HUES64 (cell line): Measurements from ENCODE around the gene SEMA3C.

Source experiments
- H3K27ac ChIP-seq: 2 replicates; pipeline ENCODE4 v1.7.0; 2013; ENCODE audit warnings: low read depth, low read length, inconsistent platforms
- H3K27me3 ChIP-seq: 2 replicates; pipeline ENCODE4 v1.6.1; 2013; ENCODE audit warnings: mild to moderate bottlenecking, low read length; ENCODE audit not compliant: insufficient read depth
- H3K36me3 ChIP-seq: 2 replicates; pipeline ENCODE4 v1.6.1; 2013; ENCODE audit warnings: mild to moderate bottlenecking, low read length; ENCODE audit not compliant: insufficient read depth
- H3K4me1 ChIP-seq: 2 replicates; pipeline ENCODE4 v1.6.1; 2013; ENCODE audit warnings: mild to moderate bottlenecking, low read length, moderate library complexity; ENCODE audit not compliant: insufficient read depth
- H3K4me3 ChIP-seq: 2 replicates; pipeline ENCODE4 v1.5.1; 2013; ENCODE audit warnings: mild to moderate bottlenecking, low read length, moderate library complexity
- H3K9ac ChIP-seq: 2 replicates; pipeline ENCODE4 v1.6.1; 2013; ENCODE audit warnings: mild to moderate bottlenecking, low read depth, low read length
- H3K9me3 ChIP-seq: 2 replicates; pipeline ENCODE4 v1.6.1; 2013; ENCODE audit warnings: low read depth, low read length; ENCODE audit not compliant: insufficient read depth
- WGBS: fragments of 150-250, 120-280 bp; methylation state at CpG from one replicate; pipeline ENCODE4 v1.1.7; 2013; ENCODE audit warnings: missing lambda C conversion rate; 5-methylcytosine and 5-hydroxymethylcytosine counted together

Gene SEMA3C

DNA sequence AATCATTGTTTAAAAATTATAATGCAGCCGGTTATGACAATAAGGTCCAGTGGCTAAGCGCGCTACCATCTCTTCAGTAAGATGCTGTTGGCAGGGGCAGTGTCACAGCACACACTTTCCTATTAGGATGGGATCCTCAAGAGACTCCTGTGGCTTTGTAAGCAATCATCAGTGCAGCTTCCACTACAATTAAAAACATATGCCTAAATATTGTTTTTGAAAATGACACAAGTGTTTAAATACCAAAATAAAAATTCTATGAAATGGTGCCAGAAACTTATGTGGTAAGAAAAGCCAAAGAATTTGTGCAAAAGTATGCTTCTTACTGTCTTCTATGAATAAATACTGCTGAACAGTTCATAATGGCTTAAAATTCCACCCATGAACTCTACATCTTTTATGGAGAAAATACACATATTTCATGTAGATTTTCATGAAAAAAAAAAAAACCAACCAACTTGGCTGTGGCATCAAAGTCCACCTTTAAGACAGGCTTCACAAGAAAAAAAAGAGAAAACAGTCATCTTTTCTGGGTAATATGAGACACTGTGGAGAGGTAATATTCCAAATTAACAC is 132.8 kb downstream of the SEMA3C start:
- WGBS, result 95% methylated on average over 3 of the region's 3 CpGs
- H3K27ac ChIP-seq, result no peak overlapping the region
- no peaks in the 10 kb centered on the region for H3K9me3 ChIP-seq
- no peak overlapping the region for H3K4me3 ChIP-seq
- no peaks in the 10 kb centered on the region for H3K27me3 ChIP-seq
- no peak overlapping the region for H3K9ac ChIP-seq
- H3K36me3 ChIP-seq, result no peaks in the 10 kb centered on the region
- H3K4me1 ChIP-seq, result peaks cover 11% of the 10 kb centered on the region

DNA sequence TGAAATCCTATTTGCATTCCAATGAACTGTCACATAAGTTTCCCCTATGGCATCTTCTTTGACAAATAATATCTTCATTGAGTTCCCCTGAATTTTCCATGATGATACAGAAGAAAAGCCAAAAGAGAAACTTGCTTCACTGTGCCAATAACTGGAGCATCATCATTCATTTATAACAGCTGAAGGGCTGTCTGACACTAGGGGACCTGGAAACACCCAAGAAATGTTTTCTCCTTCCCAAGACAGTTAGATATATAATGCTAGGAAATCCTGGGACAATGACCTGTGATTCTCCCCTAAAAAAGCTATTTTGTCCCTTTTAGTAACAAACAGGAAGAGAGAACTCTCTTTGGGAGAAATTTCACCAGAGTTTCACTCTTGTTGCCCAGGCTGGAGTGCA is 133.6 kb downstream of the SEMA3C start:
- Histone ChIP-seq H3K27ac (no peak overlapping the region), H3K9me3 (no peaks in the 10 kb centered on the region), H3K36me3 (no peaks in the 10 kb centered on the region), H3K9ac (no peak overlapping the region), H3K4me1 (peaks cover 15% of the 10 kb centered on the region), H3K27me3 (no peaks in the 10 kb centered on the region), H3K4me3 (no peak overlapping the region)

DNA sequence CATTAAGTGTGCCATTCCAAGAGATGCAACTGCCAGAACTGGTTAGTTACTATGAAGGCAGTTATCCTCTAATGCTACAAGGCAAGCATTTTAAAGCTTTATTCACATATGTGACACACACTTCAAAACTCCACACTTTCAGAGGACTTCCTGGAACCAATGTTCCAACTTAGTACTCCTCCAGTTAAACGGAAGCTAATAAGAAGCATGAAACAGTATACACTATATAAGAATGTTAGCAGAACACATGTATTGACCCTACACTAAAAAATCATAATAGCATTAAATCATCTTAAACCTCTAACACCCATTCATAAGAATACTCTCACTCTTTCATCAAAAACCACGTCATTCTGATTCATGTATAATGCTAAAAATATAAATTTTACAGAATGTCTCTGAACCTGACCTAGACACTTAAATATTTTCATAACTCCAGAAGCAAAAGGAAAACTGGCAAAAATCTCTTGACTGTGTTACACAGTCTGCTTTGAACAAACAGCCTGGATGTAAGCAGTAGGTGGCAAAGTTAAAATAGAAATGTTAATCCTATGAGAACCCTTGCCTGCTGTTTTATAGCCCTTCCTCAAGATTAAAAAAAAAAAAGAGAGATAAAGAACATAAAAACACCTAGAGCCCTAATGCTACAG is 135.0 kb downstream of the SEMA3C start:
- Histone ChIP-seq H3K4me1 (peaks cover 15% of the 10 kb centered on the region), H3K27ac (no peak overlapping the region)
- 100% methylated on average over 2 of the region's 2 CpGs for WGBS

DNA sequence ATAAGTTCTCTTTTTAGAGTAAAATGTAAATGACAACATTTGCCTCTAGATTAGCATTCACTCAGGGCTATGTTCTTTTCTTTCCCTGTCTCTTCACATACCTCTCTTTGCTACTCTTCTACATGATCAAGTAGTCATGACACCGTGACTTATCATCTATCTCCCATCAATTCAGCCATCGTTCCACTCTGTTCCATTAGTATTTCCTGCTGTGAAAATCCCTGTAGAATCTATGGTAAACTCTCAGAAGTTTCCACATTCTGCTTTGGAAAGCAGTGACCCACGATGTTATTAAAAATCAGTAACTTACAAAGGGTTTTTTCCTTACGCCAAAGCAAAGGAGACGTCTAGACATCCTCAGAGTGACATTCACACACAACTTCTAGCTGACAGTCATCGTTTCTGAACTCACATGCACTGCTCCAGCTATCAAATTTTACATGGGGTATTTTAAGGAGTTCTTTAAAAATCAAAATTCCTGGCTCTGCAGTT is 135.6 kb downstream of the SEMA3C start:
- Histone ChIP-seq H3K9ac (no peak overlapping the region), H3K4me1 (peaks cover 15% of the 10 kb centered on the region), H3K36me3 (no peaks in the 10 kb centered on the region), H3K9me3 (no peaks in the 10 kb centered on the region), H3K27me3 (no peaks in the 10 kb centered on the region), H3K4me3 (no peak overlapping the region), H3K27ac (no peak overlapping the region)
- WGBS, result 83% methylated on average over 6 of the region's 6 CpGs

More for the DNA sequence above, 135.0 kb downstream of the SEMA3C start:
- no peak overlapping the region for H3K4me3 ChIP-seq
- no peak overlapping the region for H3K9ac ChIP-seq
- H3K9me3 ChIP-seq, result no peaks in the 10 kb centered on the region
- no peaks in the 10 kb centered on the region for H3K27me3 ChIP-seq
- H3K36me3 ChIP-seq, result no peaks in the 10 kb centered on the region

DNA sequence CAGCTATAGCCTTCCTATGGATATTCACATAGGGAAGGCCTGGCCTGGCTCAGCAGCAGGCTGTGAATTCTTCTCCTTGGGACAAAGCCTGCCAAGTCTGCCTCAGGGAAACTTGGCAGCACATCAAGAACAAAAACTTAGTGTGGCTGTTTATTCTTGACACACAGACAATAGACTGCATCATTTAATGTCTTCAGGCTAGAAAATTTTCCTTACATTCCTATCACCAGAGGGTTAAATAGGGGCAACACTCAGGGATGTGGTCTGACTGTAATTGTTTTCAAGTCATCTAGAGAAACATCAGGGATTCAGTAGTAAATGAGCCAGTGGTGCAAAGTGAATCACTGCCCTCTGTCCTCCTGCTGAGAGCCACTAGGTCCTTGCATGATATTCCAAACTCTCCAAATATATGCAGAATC is 137.3 kb downstream of the SEMA3C start:
- Histone ChIP-seq H3K9ac (no peak overlapping the region), H3K4me1 (peaks cover 15% of the 10 kb centered on the region), H3K27ac (no peak overlapping the region; the same call in 1 of the 2 replicates), H3K4me3 (no peak overlapping the region), H3K9me3 (no peaks in the 10 kb centered on the region), H3K36me3 (no peaks in the 10 kb centered on the region), H3K27me3 (no peaks in the 10 kb centered on the region)

DNA sequence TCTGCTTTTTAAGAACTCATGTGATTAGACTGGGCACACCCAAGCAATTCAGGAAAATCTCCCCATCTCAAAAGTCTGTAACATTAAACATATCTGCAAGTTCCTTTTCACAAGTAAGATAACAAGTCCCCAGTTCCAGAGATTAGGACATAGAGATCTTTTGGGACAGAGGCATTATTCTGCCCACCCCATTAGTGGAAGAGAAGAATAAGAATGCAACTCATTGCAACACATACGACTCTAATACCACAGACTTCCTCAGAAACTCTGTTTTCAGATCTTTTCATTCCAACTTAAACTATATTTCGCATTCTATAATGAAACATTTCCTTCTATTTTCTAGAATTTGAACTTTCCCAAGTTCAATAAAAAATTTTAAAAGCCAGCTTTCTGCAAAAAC is 137.7 kb downstream of the SEMA3C start:
- Histone ChIP-seq H3K36me3 (no peaks in the 10 kb centered on the region), H3K27me3 (no peaks in the 10 kb centered on the region), H3K4me1 (peaks cover 15% of the 10 kb centered on the region), H3K9me3 (no peaks in the 10 kb centered on the region), H3K27ac (no peak overlapping the region; the same call in 1 of the 2 replicates), H3K4me3 (no peak overlapping the region), H3K9ac (no peak overlapping the region)
- 80% methylated on average over 2 of the region's 2 CpGs for WGBS

DNA sequence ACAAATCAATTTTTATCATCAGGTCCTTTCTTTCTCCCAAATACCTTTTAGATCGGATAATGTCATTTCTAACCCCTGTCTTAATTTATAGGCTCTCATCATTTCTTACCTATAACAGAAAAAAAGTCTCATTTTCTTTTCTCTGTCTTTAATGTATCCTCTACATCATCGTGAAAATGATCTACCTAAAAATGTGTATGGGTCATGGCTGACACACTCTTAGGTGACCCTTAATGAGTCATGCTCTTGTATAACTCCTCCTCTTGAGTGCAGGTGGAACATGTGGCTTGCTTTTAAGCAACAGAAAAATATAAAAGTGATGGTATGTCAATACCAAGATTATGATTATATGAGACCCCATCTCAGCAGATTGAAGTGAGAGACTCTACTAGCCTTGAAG is 139.4 kb downstream of the SEMA3C start:
- whole genome bisulfite sequencing, result 95% methylated on average over 2 of the region's 2 CpGs
- Histone ChIP-seq H3K9me3 (no peaks in the 10 kb centered on the region), H3K27me3 (no peaks in the 10 kb centered on the region), H3K4me1 (peaks cover 15% of the 10 kb centered on the region), H3K4me3 (no peak overlapping the region), H3K27ac (no peak overlapping the region), H3K9ac (no peak overlapping the region), H3K36me3 (no peaks in the 10 kb centered on the region)

DNA sequence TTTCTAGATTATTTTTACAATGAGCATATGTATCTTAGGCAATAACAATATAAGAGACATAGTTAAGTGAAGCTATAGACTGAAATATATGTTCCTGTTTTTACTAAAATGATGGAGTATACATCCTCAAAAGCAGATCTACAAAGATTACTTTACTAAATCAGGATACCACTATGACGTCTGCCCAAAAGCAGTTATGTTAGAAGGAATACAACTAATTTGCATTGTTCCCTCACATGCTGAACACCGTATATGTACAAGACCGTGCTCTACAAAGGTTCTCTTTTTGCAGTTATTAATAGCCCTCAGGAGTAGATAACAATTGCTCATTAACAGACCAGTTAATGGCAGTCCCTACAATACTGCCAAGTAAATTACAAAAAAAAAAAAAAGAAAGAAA is 143.0 kb downstream of the SEMA3C start:
- no peaks in the 10 kb centered on the region for H3K36me3 ChIP-seq
- H3K27ac ChIP-seq, result no peak overlapping the region
- peaks cover 24% of the 10 kb centered on the region for H3K27me3 ChIP-seq
- H3K4me1 ChIP-seq, result peaks cover 17% of the 10 kb centered on the region; the same call in 1 of the 2 replicates
- H3K4me3 ChIP-seq, result no peak overlapping the region
- H3K9me3 ChIP-seq, result no peaks in the 10 kb centered on the region
- H3K9ac ChIP-seq, result no peak overlapping the region
- 97% methylated on average over 3 of the region's 3 CpGs for WGBS

DNA sequence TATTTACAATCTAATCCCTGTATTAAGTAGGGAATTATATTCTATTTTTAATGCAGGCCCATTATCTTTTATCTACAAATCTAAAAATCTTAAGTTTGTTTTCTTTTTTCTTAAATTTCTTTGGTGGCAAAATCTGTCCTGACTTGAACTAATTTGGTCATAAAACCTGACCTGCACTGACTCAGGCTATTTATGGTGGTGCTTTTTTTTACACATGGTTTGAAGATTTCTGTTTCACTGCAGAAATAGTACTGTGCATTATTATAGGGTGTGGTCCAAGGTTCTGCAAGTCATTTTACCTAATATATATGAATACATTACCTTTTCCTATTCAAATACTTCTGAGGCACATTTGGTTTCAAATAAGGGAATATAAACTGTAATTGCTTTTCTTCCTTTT is 143.4 kb downstream of the SEMA3C start:
- Histone ChIP-seq H3K27me3 (peaks cover 24% of the 10 kb centered on the region), H3K36me3 (no peaks in the 10 kb centered on the region), H3K9ac (no peak overlapping the region), H3K4me1 (peaks cover 15% of the 10 kb centered on the region; the same call in 1 of the 2 replicates), H3K9me3 (no peaks in the 10 kb centered on the region), H3K27ac (no peak overlapping the region), H3K4me3 (no peak overlapping the region)

DNA sequence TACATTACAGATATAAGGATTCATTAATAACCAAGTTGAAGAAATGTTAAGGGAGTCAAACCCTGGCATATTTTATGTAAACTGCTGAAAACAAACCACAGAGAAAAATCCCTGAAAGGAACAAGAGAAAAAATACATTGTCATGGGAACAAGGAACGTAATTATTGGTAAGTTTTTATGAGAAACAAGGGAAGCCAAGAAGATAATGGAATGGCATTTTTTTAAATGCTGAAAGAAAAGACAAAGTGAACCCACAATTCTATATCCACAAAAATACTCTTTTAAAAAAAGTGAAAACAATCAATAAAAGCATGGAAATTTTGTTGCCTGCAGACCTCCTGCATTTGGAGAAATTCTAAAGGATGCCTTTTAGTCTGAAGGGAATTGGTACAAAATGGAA is 144.0 kb downstream of the SEMA3C start:
- H3K27me3 ChIP-seq, result peaks cover 28% of the 10 kb centered on the region
- H3K4me3 ChIP-seq, result no peak overlapping the region
- 100% methylated on average over 1 of the region's 1 CpG for WGBS
- H3K9me3 ChIP-seq, result no peaks in the 10 kb centered on the region
- no peak overlapping the region for H3K9ac ChIP-seq
- no peaks in the 10 kb centered on the region for H3K36me3 ChIP-seq
- H3K4me1 ChIP-seq, result peaks cover 15% of the 10 kb centered on the region; the same call in 1 of the 2 replicates
- H3K27ac ChIP-seq, result no peak overlapping the region

DNA sequence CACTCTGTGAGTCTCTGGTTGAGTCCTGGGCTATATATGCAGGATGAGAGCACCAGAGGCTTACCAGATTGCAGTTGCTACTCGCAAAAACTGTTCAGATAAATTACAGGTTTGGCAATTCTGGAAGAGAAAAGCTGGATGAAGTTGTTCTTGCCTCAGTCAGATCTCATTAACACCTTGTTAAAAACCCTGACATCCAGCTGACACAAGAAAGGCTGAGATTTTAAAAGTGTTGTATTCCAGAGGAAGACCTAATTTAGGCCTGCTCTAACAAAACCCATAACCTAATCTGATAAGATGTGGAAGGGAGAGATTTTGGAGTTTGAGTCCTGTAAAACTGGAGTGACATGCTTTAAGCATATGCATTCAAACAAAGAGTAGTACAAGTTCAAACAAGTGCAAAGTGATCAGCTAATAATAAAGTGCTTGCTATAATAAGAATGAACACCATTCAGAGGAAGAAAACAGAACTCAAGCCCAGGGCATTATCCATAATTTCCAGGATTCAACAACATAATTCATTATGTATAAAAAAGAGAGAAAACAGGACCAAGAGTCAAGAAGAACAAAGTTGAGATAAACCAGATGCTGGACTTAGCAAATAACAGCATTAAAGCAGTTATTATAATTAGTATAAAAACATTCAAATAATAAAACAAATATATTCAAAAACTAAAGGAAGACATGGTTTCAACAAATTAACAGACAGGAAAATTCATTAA is 144.9 kb downstream of the SEMA3C start:
- no peaks in the 10 kb centered on the region for H3K36me3 ChIP-seq
- no peak overlapping the region for H3K9ac ChIP-seq
- peaks cover 28% of the 10 kb centered on the region for H3K27me3 ChIP-seq
- peaks cover 15% of the 10 kb centered on the region; the same call in 1 of the 2 replicates for H3K4me1 ChIP-seq
- no peak overlapping the region for H3K4me3 ChIP-seq
- H3K27ac ChIP-seq, result no peak overlapping the region
- H3K9me3 ChIP-seq, result no peaks in the 10 kb centered on the region
- 77% methylated on average over 1 of the region's 1 CpG for WGBS
